Esophagus muscularis mucosa (tissue), 4 donors: ENCODE data around the gene TTYH2. TPM values are rescaled to one million over a fixed set of nuclear protein-coding genes. Genes with fewer than 3 reads are reported as not detected.

Experiments
- DNase-seq: peaks from one replicate; pipeline ENCODE4 v3.0.0-alpha.2; 2017; ENCODE audit errors: extremely low spot score
- H3K27ac ChIP-seq, 4 donors: fragments of 200-600 bp; sonication (generic); replicated peaks in 1 of 4; 1 replicate in 3 of 4; 2 replicates in 1 of 4; pipeline ENCODE4 v1.5.1; 2016 to 2019; ENCODE audit warnings: mild to moderate bottlenecking in 1 of 4
- H3K27me3 ChIP-seq, 4 donors: fragments of 200-600 bp; sonication (generic); one replicate each; pipeline versions ENCODE4 v1.5.1 to v1.6.0; 2016 to 2019
- H3K36me3 ChIP-seq, 4 donors: fragments of 200-600 bp; sonication (generic); one replicate each; pipeline ENCODE4 v1.5.1; 2016 to 2019
- H3K4me1 ChIP-seq, 4 donors: fragments of 200-600 bp; sonication (generic); one replicate each; pipeline ENCODE4 v1.5.1; 2016 to 2019
- H3K4me3 ChIP-seq, 4 donors: fragments of 200-600 bp; sonication (generic); 1 replicate in 2 of 4; 2 replicates in 2 of 4; pipeline ENCODE4 v1.5.1; 2016 to 2019; ENCODE audit warnings: mild to moderate bottlenecking in 4 of 4, moderate library complexity in 1 of 4
- H3K9me3 ChIP-seq, 4 donors: fragments of 200-600 bp; sonication (generic); 1 replicate in 3 of 4; 2 replicates in 1 of 4; pipeline ENCODE4 v1.5.1; 2016 to 2019
- EP300 ChIP-seq: sonication (generic); formaldehyde crosslinking; IDR thresholded peaks from one replicate; pipeline ENCODE4 v1.6.1; 2017; ENCODE audit warnings: antibody characterized with exemption
- POLR2A ChIP-seq: fragments of 450-650 bp; IDR thresholded peaks from one replicate; pipeline ENCODE4 v1.6.1; 2017; ENCODE audit warnings: antibody characterized with exemption, moderate library complexity, mild to moderate bottlenecking, low read depth
- POLR2AphosphoS5 ChIP-seq, 2 donors: sonication (generic); formaldehyde crosslinking; IDR thresholded peaks; one replicate each; pipeline ENCODE4 v1.6.1; 2017; ENCODE audit warnings: antibody characterized with exemption in 2 of 2
- WGBS: methylation state at CpG from one replicate; pipeline ENCODE4 v1.1.5; 2018; 5-methylcytosine and 5-hydroxymethylcytosine counted together
- intact Hi-C: fragments of 100-400 bp; cut with DNase I; formaldehyde crosslinking; loops from one replicate; pipeline ENCODE4 v1.15.1; 2023
- total RNA-seq, 4 donors: library from RNA; depleted of rRNA; stranded (reverse); fragments of >200 nt; gene quantifications; one replicate each; pipeline versions ENCODE4 v1.1.0 to v1.2.1, GENCODE V29; 2016
- TF ChIP-seq, protein P1 (sequence below), 3 experiments: fragments of 200-600 bp in 2 of 3; fragments of 450-650 bp in 1 of 3; sonication (generic) in 2 of 3; IDR thresholded peaks; one replicate each; pipeline ENCODE4 v1.5.1; 2017 to 2019; ENCODE audit warnings: antibody characterized with exemption in 3 of 3, mild to moderate bottlenecking in 2 of 3, moderate library complexity in 1 of 3

TTYH2 gene
- total RNA-seq, 4 donors from 2014 or later: 5.8 to 11.3 (median 7.9) TPM

DNA sequence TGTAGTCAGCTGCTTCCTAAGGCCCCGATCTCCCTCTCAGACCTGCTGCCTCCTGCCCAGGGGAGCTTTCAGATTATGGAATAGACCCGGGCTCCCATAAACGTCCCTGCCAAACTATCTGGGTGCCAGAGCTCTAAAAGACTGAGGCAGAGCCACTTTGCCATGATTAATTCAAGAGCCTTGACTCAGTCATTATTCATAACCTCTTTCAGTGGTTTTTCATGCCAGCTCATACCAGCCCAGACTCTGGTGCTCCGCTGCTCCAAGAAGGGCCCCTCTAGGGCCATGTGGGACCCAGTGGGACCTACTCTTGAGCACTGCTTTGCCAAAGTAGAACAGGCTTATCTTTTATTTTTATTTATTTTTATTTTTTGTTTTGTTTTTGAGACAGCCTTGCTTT lies 84.6 kb downstream of the TTYH2 start:
- Histone ChIP-seq H3K27me3 (peaks cover 0 to 40% (median 0%) of the 10 kb centered on the region in 4 donors), H3K9me3 (no peaks in the 10 kb centered on the region), H3K27ac (no peak overlapping the region), H3K4me3 (no peak overlapping the region), H3K36me3 (no peaks in the 10 kb centered on the region), H3K4me1 (peaks cover 0 to 8% (median 0%) of the 10 kb centered on the region in 4 donors)
- TF ChIP-seq EP300: no peak
- TF ChIP-seq POLR2A: no peak
- TF ChIP-seq, protein P1, sequence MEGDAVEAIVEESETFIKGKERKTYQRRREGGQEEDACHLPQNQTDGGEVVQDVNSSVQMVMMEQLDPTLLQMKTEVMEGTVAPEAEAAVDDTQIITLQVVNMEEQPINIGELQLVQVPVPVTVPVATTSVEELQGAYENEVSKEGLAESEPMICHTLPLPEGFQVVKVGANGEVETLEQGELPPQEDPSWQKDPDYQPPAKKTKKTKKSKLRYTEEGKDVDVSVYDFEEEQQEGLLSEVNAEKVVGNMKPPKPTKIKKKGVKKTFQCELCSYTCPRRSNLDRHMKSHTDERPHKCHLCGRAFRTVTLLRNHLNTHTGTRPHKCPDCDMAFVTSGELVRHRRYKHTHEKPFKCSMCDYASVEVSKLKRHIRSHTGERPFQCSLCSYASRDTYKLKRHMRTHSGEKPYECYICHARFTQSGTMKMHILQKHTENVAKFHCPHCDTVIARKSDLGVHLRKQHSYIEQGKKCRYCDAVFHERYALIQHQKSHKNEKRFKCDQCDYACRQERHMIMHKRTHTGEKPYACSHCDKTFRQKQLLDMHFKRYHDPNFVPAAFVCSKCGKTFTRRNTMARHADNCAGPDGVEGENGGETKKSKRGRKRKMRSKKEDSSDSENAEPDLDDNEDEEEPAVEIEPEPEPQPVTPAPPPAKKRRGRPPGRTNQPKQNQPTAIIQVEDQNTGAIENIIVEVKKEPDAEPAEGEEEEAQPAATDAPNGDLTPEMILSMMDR (IDR thresholded peaks at IDR 0.05): no peak
- TF ChIP-seq POLR2AphosphoS5 (IDR thresholded peaks at IDR 0.05): no peak
- 69% methylated on average over 2 of the region's 4 CpGs for WGBS
- DNase-seq: no peak
- intact Hi-C loops: no loop called here

DNA sequence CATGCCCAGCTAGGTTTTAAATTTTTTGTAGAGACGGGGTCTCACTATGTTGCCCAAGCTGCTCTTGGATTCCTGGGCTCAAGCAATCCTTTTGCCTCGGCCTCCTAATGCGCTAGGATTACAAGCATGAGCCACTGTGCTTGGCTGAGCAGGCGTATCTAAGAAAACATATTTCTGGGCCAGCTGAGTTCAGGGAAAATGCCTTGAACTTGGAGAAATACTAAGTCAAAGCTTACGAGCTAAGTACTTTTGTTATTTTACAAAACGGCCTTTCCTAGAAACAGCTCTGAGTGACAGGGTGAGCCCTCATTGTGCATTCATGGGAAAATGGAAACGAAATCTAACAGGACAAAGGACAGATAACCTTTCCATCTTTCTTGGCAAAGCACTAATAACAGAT lies 85.4 kb downstream of the TTYH2 start:
- TF ChIP-seq, protein P1 (IDR thresholded peaks at IDR 0.05): no peak
- TF ChIP-seq EP300 (no peak), POLR2AphosphoS5 (IDR thresholded peaks at IDR 0.05) (no peak), POLR2A (no peak)
- 72% methylated on average over 7 of the region's 7 CpGs for WGBS
- Histone ChIP-seq H3K27ac (no peak overlapping the region), H3K4me1 (peaks cover 0 to 8% (median 0%) of the 10 kb centered on the region in 4 donors), H3K36me3 (no peaks in the 10 kb centered on the region), H3K27me3 (peaks cover 0 to 40% (median 0%) of the 10 kb centered on the region in 4 donors), H3K4me3 (no peak overlapping the region), H3K9me3 (no peaks in the 10 kb centered on the region)
- intact Hi-C loops: no loop called here
- no peak for DNase-seq

DNA sequence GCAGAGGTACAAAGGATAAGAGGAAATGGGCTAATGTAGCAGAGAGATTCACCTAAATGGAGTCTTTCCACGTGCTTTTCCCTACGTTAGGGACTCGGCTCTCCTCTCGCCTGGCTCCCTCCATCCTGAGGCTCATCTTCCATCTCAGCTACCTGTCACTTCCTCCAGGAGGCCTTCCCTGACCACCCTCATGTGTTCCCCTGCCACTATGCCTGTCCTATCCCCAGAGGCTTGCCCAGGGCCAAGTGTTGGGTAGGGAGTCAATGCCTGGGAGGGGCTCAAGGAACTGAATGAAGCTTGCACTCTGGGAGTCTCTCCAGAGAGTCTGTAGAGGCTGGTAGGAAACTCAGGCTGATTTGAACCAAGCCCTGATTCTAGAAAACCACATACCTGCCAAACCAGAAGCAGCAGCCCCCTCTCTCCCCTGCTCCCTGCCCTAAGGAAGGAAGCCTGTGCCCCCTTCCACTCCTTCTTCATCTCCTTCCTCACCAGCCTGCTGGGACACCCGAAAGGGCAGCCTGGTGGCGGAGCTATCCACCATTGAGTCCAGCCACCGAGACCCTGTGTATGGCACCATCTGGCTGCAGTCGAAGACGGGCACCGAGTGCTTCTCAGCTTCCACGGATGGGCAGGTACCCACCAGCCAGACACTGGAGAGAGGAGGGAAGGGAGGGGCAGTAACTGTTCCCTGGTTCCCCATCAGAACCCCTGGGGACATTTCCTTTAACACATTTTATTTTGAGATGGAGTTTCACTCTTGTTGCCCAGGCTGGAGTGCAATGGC lies 86.0 kb downstream of the TTYH2 start:
- Histone ChIP-seq H3K27ac (no peak overlapping the region), H3K9me3 (peaks cover 0 to 1% (median under 1%) of the 10 kb centered on the region in 4 donors), H3K4me3 (no peak overlapping the region), H3K27me3 (peaks cover 0 to 42% (median 0%) of the 10 kb centered on the region in 4 donors), H3K36me3 (no peaks in the 10 kb centered on the region), H3K4me1 (peaks cover 0 to 8% (median 0%) of the 10 kb centered on the region in 4 donors)
- TF ChIP-seq POLR2AphosphoS5 (IDR thresholded peaks at IDR 0.05) (no peak), POLR2A (no peak), EP300 (no peak)
- 81% methylated on average over 11 of the region's 11 CpGs for WGBS
- DNase-seq: no peak
- intact Hi-C loops: no loop called here

DNA sequence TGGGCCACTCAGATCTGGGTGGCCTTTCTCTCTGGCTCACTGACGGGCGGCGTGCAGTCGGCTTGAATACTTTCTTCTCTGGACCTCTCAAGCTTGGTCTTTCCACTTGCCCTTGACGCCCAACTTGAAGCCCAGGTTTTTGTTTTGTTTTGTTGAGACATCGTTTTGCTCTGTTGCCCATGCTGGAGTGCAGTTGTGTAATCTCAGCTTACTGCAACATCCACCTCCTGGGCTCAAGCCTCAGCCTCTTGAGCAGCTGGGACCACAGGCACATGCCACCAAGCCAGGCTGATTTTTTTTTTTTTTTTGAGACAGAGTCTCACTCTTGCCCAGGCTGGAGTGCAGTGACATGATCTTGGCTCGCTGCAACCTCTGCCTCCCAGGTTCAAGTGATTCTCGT lies 89.9 kb downstream of the TTYH2 start:
- no peak overlapping the region for H3K27ac ChIP-seq
- no peaks in the 10 kb centered on the region for H3K36me3 ChIP-seq
- peaks cover 0 to 11% (median 7%) of the 10 kb centered on the region in 4 donors for H3K9me3 ChIP-seq
- intact Hi-C loops: no loop called here
- H3K4me3 ChIP-seq: no peak overlapping the region
- H3K27me3 ChIP-seq: peaks cover 0 to 37% (median 0%) of the 10 kb centered on the region in 4 donors
- WGBS: 92% methylated on average over 7 of the region's 8 CpGs
- H3K4me1 ChIP-seq: peaks cover 0 to 1% (median 0%) of the 10 kb centered on the region in 4 donors
- no peak for DNase-seq
- TF ChIP-seq, protein P1 (IDR thresholded peaks at IDR 0.05): no peak
- no peak for TF ChIP-seq POLR2AphosphoS5 (IDR thresholded peaks at IDR 0.05)
- TF ChIP-seq EP300: no peak
- TF ChIP-seq POLR2A: no peak

DNA sequence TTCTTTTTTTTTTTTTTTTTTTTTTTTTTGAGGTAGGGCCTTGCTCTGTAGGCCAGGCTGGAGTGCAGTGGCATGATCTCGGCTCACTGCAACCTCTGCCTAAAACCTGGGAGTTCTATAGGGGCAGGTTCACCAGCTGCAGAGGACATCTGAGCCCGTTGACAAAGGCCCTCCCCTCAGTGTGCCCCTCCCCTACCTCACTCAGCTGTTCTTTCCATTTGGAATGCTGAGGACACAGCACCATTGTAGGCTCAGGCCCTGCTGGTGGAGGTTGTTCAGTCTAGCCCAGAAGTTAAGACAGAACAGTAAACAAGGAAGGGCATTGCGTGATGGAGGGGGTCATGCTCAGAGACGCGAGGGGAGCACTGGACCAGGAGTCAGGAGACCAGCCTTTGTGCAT lies 90.8 kb downstream of the TTYH2 start:
- H3K4me1 ChIP-seq: peaks cover 0 to 2% (median 0%) of the 10 kb centered on the region in 4 donors
- no peak overlapping the region for H3K4me3 ChIP-seq
- H3K9me3 ChIP-seq: peaks cover 0 to 11% (median 7%) of the 10 kb centered on the region in 4 donors
- 65% methylated on average over 5 of the region's 5 CpGs for WGBS
- intact Hi-C loops: no loop called here
- no peak overlapping the region for H3K27ac ChIP-seq
- peaks cover 0 to 36% (median 0%) of the 10 kb centered on the region in 4 donors for H3K27me3 ChIP-seq
- no peaks in the 10 kb centered on the region for H3K36me3 ChIP-seq
- TF ChIP-seq EP300 (no peak), POLR2AphosphoS5 (IDR thresholded peaks at IDR 0.05) (no peak), POLR2A (no peak)
- TF ChIP-seq, protein P1 (IDR thresholded peaks at IDR 0.05): no peak
- DNase-seq: no peak
